GM18868 (cell line): ENCODE data around the gene LRP2.
A peak's percentile ranks its signal among the peaks of the same experiment; 100 is the strongest.

Experiments
- ATAC-seq: cut with Tn5 transposase; IDR thresholded peaks from one replicate; pipeline ENCODE4 v1.9.1; 2021; ENCODE audit warnings: mild to moderate bottlenecking, moderate library complexity; ENCODE audit not compliant: unreplicated experiment

LRP2 gene

GRCh38 chr2:169131587-169132512 is 230.5 kb downstream of the LRP2 start:
- peak; percentile 94 for ATAC-seq

GRCh38 chr2:169129703-169130243 is 232.6 kb downstream of the LRP2 start:
- ATAC-seq: no peak

- ATAC-seq: no peak
Observed at GRCh38 chr2:169119851-169120250, 242.5 kb downstream of the LRP2 start.

GRCh38 chr2:169119123-169119760 is 243.1 kb downstream of the LRP2 start:
- no peak for ATAC-seq

- ATAC-seq: no peak
Observed at GRCh38 chr2:169118060-169118459, 244.3 kb downstream of the LRP2 start.

- no peak for ATAC-seq
Observed at GRCh38 chr2:169116993-169117392, 245.3 kb downstream of the LRP2 start.

GRCh38 chr2:169116327-169116726 is 246.0 kb downstream of the LRP2 start:
- no peak for ATAC-seq

- no peak for ATAC-seq
Observed at GRCh38 chr2:169114056-169114455, 248.3 kb downstream of the LRP2 start.

GRCh38 chr2:169112841-169113240 is 249.5 kb downstream of the LRP2 start:
- no peak for ATAC-seq

GRCh38 chr2:169110916-169111315 is 251.4 kb downstream of the LRP2 start:
- no peak for ATAC-seq

- ATAC-seq: no peak
Observed at GRCh38 chr2:169110419-169110818, 251.9 kb downstream of the LRP2 start.

GRCh38 chr2:169109502-169110409 is 252.6 kb downstream of the LRP2 start:
- peak; percentile 58 for ATAC-seq

- ATAC-seq: no peak
Observed at GRCh38 chr2:169108099-169108884, 254.0 kb downstream of the LRP2 start.

GRCh38 chr2:169107645-169108044 is 254.7 kb downstream of the LRP2 start:
- ATAC-seq: peak; percentile 79

GRCh38 chr2:169106563-169107545 is 255.5 kb downstream of the LRP2 start:
- ATAC-seq: no peak

- no peak for ATAC-seq
Observed at GRCh38 chr2:169106134-169106533, 256.2 kb downstream of the LRP2 start.

GRCh38 chr2:169105476-169105875 is 256.9 kb downstream of the LRP2 start:
- no peak for ATAC-seq

- ATAC-seq: no peak
Observed at GRCh38 chr2:169104848-169105247, 257.5 kb downstream of the LRP2 start.

- ATAC-seq: peak; percentile 45
Observed at GRCh38 chr2:169095621-169096105, 266.7 kb downstream of the LRP2 start.
